Ovary (tissue), 9 donors: ENCODE data around the gene COL23A1. TPM values are rescaled to one million over a fixed set of nuclear protein-coding genes. Genes with fewer than 3 reads are reported as not detected.

Experiments used
- DNase-seq, 5 donors: peaks; one replicate each; pipeline ENCODE4 v3.0.0-alpha.2; 2019 to 2020
- H3K27ac ChIP-seq, 2 donors: fragments of 200-600 bp; one replicate each; pipeline versions ENCODE4 v1.5.1 to v1.8.0; 2019 to 2022
- H3K27me3 ChIP-seq: fragments of 200-600 bp; one replicate; pipeline ENCODE4 v1.8.0; 2022
- H3K36me3 ChIP-seq: fragments of 200-600 bp; sonication (generic); one replicate; pipeline ENCODE4 v1.5.1; 2019
- H3K4me1 ChIP-seq: one replicate; pipeline ENCODE4 v1.8.1; 2013; ENCODE audit warnings: mild to moderate bottlenecking, moderate library complexity; ENCODE audit not compliant: insufficient read depth
- H3K4me3 ChIP-seq: fragments of 200-600 bp; sonication (generic); one replicate; pipeline ENCODE4 v1.5.1; 2017
- H3K9me3 ChIP-seq, 2 donors: fragments of 200-600 bp in 1 of 2; sonication (generic) in 1 of 2; one replicate each; pipeline versions ENCODE4 v1.5.1 to v1.8.1; 2013 to 2019; ENCODE audit warnings: mild to moderate bottlenecking in 1 of 2, moderate library complexity in 1 of 2
- EP300 ChIP-seq: sonication (generic); formaldehyde crosslinking; IDR thresholded peaks from one replicate; pipeline ENCODE4 v1.6.1; 2017; ENCODE audit warnings: antibody characterized with exemption
- POLR2A ChIP-seq: fragments of 450-650 bp; IDR thresholded peaks from one replicate; pipeline ENCODE4 v1.6.1; 2017; ENCODE audit warnings: antibody characterized with exemption, mild to moderate bottlenecking, moderate library complexity
- WGBS, 3 donors: extraction: QIAGEN DNeasy Blood & Tissue Kit in 1 of 3; methylation state at CpG; one replicate each; pipeline versions ENCODE4 v1.1.5 to v1.1.7; 2013 to 2017; 5-methylcytosine and 5-hydroxymethylcytosine counted together
- intact Hi-C, 4 donors: fragments of 100-400 bp; cut with DNase I; formaldehyde crosslinking; loops; one replicate each; pipeline versions ENCODE4 v1.11.0 to v1.15.1; 2022 to 2023
- polyA plus RNA-seq, 2 donors: library from polyadenylated mRNA; stranded (reverse); fragments of 200-250 nt in 1 of 2; fragments of 350-450 nt in 1 of 2; fragmentation: Illumina TruSeq in 1 of 2; extraction: RNeasy Lipid Tissue Mini Kit (QIAGEN cat#74804) in 1 of 2; gene quantifications; one replicate each; pipeline ENCODE4 v1.2.3, GENCODE V29; 2013 to 2014
- total RNA-seq, 7 donors: library from RNA; depleted of rRNA in 2 of 7; stranded (reverse); fragments of >200 nt in 2 of 7; fragmentation: NEBNext Ultra II Directional in 3 of 7; extraction: Animal tissue kit (Norgen Biotek cat#: 25700) in 3 of 7; gene quantifications; one replicate each; pipeline versions ENCODE4 v1.1.0 to v1.2.4, GENCODE V29; 2016 to 2023
- TF ChIP-seq, protein P1 (sequence below), 3 donors: fragments of 450-650 bp in 2 of 3; fragments of 200-600 bp in 1 of 3; IDR thresholded peaks; one replicate each; pipeline versions ENCODE4 v1.5.1 to v1.8.0; 2016 to 2022; ENCODE audit warnings: antibody characterized with exemption in 3 of 3, mild to moderate bottlenecking in 1 of 3
- donor health status: DM: no; HTN: no; CAD: no; lungs with moderate emphysema.
- donor health status: DM: no; HTN: no; CAD: no.
- donor health status: Bipolar disorder and iron deficiency.
- donor health status: DM: yes; HTN: yes; CAD: no.
- donor health status: DM: no; HTN: no; CAD: no.
- donor health status: DM: yes; HTN: yes; CAD: no.

COL23A1 gene
- total and polyA plus RNA-seq, 9 donors: 0.13 to 0.92 (median 0.39) TPM; not detected in 1

- TF ChIP-seq, protein P1, sequence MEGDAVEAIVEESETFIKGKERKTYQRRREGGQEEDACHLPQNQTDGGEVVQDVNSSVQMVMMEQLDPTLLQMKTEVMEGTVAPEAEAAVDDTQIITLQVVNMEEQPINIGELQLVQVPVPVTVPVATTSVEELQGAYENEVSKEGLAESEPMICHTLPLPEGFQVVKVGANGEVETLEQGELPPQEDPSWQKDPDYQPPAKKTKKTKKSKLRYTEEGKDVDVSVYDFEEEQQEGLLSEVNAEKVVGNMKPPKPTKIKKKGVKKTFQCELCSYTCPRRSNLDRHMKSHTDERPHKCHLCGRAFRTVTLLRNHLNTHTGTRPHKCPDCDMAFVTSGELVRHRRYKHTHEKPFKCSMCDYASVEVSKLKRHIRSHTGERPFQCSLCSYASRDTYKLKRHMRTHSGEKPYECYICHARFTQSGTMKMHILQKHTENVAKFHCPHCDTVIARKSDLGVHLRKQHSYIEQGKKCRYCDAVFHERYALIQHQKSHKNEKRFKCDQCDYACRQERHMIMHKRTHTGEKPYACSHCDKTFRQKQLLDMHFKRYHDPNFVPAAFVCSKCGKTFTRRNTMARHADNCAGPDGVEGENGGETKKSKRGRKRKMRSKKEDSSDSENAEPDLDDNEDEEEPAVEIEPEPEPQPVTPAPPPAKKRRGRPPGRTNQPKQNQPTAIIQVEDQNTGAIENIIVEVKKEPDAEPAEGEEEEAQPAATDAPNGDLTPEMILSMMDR (IDR thresholded peaks at IDR 0.05): no peak
- TF ChIP-seq POLR2A (no peak), EP300 (no peak)
- no peak overlapping the region for H3K4me3 ChIP-seq
- no peaks in the 10 kb centered on the region for H3K9me3 ChIP-seq
- H3K27ac ChIP-seq: no peak overlapping the region
- no peaks in the 10 kb centered on the region for H3K4me1 ChIP-seq
- intact Hi-C loops: loop anchor here in 1 of 4 donors (10.0 kb wide), 1 partner anchor 173 kb away; no protein-coding TSS in a partner anchor
- 92 to 95% (median 92%) methylated on average over 4 of the region's 4 CpGs for WGBS, 3 donors
- H3K36me3 ChIP-seq: no peaks in the 10 kb centered on the region
- H3K27me3 ChIP-seq: no peaks in the 10 kb centered on the region
- no peak for DNase-seq
Observed at GRCh38 chr5:178457471-178457870, 132.7 kb downstream of the COL23A1 start.

DNA sequence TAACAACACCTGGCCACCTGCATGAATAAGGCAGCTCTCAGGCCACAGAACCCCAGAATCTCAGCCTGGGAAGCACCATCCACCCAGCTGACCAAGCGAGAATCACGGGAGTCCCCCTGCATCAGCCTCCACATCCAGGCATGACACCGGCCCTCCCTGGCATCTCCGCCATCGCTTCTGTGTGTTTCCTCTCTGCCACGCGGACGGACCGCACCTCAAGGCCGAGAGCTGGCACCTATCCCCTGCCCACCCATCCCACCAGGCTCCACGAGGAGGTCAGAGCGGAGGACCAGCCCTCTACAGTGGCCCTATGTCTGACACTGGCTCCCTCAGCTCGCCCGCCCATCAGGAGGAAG, 134.7 kb downstream of the COL23A1 start:
- H3K4me3 ChIP-seq: no peak overlapping the region
- TF ChIP-seq, protein P1 (IDR thresholded peaks at IDR 0.05): no peak
- TF ChIP-seq EP300: no peak
- no peak for TF ChIP-seq POLR2A
- DNase-seq: no peak
- no peaks in the 10 kb centered on the region for H3K36me3 ChIP-seq
- no peak overlapping the region for H3K27ac ChIP-seq
- no peaks in the 10 kb centered on the region for H3K4me1 ChIP-seq
- WGBS, 3 donors: 88 to 91% (median 89%) methylated on average over 14 of the region's 14 CpGs
- intact Hi-C loops: loop anchor here in 1 of 4 donors (10.0 kb wide), 1 partner anchor 171 kb away; no protein-coding TSS in a partner anchor
- no peaks in the 10 kb centered on the region for H3K9me3 ChIP-seq
- H3K27me3 ChIP-seq: no peaks in the 10 kb centered on the region

DNA sequence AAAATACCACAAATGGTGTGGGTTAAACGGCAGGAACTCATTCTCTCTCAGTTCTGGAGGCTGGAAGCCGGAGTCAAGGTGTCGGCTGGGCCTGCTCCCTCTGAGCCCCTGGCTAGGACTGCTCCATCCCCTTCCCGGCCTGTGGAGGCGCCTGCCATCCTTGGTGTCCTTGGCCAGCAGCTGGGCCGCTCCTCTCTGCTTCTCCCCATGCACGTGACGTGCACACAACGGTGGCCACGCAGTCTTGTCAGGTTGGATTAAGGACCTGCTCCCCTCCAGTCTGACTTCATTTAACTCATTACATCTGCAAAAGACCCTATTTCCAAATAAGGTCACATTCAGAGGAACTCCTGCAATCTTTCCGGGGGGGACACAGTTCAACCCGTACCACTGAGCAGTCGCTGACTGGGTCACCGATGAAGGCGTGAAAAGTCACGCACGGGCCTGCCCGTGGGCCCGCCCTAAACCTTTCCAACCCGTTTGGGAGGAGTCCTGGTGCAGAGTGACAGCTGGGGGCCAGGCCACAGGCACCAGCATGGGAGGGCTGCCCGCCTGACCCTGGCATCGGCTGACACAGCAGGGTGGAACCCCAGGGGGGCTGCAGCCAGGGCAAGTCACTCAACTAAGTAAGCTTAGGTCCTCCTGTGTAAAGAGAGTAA, 135.2 kb downstream of the COL23A1 start:
- Histone ChIP-seq H3K4me1 (no peaks in the 10 kb centered on the region), H3K4me3 (no peak overlapping the region), H3K27me3 (no peaks in the 10 kb centered on the region), H3K9me3 (no peaks in the 10 kb centered on the region), H3K36me3 (no peaks in the 10 kb centered on the region), H3K27ac (no peak overlapping the region)
- TF ChIP-seq, protein P1 (IDR thresholded peaks at IDR 0.05): no peak
- TF ChIP-seq EP300 (no peak), POLR2A (no peak)
- 84 to 92% (median 88%) methylated on average over 22 of the region's 22 CpGs for WGBS, 3 donors
- DNase-seq: no peak
- intact Hi-C loops: loop anchor here in 1 of 4 donors (10.0 kb wide), 1 partner anchor 170 kb away; no protein-coding TSS in a partner anchor

- DNase-seq: no peak
- Histone ChIP-seq H3K27ac (no peak overlapping the region), H3K4me1 (no peaks in the 10 kb centered on the region), H3K36me3 (no peaks in the 10 kb centered on the region), H3K27me3 (no peaks in the 10 kb centered on the region), H3K9me3 (no peaks in the 10 kb centered on the region), H3K4me3 (no peak overlapping the region)
- TF ChIP-seq, protein P1 (IDR thresholded peaks at IDR 0.05): no peak
- TF ChIP-seq EP300: no peak
- TF ChIP-seq POLR2A: no peak
- WGBS, 3 donors: 70 to 74% (median 74%) methylated on average over 3 of the region's 3 CpGs
- intact Hi-C loops: loop anchor here in 1 of 4 donors (10.0 kb wide), 1 partner anchor 170 kb away; no protein-coding TSS in a partner anchor
Observed at GRCh38 chr5:178454303-178454702, 135.9 kb downstream of the COL23A1 start.
